ENCODE measurements around the gene CCM2.

CCM2 gene

DNA sequence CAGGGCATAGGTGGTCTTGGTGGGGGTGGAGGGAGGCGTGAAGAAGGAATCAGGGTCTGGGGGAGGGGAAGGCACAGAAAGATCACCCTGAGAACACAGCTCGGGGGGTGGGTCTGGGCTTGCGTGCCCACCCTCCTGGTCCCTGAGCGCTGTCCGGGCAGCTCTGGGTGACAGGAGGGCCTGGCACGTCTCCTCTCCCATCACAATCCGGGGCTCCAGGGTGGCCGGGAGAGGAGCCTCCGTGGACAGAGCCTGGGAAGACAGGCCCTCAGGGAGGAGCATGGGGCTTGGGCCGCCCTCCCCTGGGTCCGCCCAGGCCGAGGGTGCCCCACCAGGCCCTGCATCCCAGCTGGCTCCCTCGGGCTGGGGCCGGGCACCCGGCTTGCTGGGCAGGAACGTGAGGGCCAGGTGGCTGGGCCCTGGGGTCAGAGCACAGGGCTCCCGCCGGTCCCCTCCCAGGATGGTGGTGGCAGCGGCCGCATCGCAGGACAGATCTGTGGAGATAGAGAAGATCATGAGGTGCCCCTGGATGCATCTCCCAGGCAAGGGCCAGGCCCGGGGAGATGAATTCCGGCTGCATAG is 85.7 kb downstream of the CCM2 start:
- no peak for DNase-seq

DNA sequence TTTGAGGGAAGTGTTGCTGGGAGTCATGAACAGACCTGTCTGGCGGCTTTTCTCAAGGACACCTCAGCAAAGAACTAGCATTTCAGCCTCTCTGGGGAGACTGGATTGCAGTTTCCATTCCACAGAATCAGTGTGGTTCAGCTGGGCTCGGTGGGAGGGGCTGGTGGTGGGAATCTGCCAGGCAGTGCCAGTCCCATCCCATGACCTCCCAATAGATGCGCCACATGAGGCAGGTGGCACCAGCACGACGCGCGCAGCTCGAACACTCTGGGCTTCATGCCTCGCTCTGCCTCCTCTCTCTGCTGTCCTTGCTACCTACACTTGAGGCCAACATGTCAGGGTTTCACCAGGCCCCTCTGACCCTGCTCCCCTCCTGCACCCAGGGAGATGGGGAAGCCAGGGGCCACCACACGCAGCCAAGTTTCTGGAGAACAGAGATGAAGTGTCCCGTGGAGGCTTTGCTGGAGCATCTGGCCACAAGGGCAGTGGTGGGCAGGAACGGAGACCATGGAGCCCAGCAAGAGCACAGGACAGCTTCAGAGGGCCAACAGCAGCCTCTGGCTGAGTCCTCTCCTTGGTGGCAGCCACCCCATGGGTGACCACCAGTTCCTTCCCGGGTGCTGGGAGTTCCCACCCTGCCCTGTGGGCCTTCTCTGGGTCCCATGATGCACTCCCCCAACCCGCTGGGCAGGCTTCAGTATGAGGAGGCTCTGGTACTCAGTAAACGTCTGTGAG is 86.5 kb downstream of the CCM2 start:
- no peak for DNase-seq

DNA sequence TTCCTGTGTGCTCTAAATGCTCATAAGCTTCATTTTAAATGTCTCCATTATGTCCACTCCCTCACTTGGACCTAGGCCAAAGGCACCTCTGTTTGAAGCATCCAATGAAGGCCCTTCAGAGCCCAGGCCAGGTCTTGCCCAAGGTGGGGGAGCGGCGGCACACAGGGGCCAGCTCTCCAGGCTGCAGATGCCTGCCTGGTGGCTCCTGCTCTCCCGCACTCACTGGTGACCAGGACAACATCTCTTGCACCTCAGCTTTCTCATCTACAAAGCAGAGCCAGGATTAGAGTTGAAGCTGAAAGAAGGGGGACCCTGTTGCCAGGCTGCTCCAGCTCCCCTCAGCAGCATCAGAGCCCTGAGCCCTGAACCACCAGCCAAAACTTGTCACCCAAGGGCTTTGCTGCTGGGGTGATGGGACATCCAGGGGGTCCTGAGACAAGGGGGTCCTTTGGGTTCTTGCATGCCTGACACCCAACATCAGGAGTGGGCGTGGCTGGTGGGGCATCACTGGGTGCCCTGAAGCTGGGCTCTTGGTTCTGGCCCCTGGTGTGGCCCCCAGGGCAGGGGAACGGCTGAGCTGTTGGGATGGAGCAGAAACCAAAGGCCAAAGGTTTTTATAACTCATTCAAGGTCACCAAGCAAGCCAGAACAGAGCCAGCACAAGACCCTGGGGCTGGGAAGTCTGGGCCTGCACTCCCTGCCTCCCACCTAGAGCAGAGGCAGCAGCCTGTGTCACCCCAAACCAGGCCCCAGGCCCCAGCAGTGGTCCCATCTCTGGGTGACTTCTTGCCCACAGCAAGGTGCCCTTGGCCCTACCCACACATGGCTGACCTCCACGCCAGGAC is 87.5 kb downstream of the CCM2 start:
- DNase-seq, result no peak

DNA sequence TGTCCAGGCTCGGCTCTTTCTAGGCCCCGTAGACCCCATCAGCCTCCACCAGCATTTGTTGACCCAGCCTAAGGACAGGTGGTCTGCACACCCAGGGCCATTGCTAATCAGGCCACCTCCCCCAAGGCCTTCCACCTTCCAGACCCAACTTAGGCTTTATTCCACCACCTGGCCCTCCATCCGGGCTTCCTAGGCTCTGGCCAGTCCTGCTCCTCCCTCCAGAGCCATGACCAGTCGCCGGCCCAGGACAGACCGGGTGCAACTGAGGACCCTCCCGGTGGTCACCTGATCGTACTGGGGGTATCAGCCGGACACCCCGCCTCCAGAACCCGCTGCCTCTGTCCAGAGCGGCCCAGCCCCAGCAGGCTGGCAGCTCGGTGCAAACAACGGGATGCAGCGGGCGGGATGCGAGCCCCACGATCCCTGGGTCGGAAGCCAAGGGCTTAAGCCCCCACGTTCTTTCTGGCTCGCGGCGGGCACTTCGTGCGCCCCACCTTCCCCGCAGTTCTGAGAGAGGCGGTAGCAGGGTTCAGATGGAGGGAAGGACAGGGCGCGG is 88.2 kb downstream of the CCM2 start:
- DNase-seq, result no peak

DNA sequence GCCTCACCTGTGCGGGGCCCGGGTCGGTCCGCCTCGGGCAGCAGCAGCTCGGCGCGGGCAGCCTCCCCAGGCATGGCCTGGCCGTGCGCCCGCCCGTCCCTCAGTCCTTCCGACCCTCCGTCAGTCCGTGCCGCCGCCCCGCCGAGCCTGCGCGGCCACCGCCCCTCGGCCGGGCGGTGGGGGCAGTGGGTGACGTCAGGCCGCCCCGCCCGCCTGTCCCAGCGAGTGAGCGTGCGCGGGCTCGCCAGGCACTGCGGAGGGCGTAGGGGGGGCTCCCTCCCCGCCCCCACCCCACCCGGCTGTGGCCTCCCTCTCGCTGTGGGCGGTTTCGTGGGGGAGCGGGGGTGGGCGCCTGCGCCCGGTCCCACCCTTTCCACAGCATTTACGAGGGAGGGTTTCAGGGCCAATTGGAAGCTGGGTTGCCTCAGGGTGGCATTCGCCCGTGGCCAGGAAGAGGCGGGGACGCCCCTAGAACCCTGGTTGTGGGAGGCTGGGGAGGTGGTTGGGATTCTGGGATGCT is 88.9 kb downstream of the CCM2 start, which contains the start of gene NACAD:
TSS of gene NACAD (minus strand) at position 149 of the 520 bp plus-strand sequence. CDS start at position 74, 75 bp downstream.
- DNase-seq, result peak; percentile 66 to 69

DNA sequence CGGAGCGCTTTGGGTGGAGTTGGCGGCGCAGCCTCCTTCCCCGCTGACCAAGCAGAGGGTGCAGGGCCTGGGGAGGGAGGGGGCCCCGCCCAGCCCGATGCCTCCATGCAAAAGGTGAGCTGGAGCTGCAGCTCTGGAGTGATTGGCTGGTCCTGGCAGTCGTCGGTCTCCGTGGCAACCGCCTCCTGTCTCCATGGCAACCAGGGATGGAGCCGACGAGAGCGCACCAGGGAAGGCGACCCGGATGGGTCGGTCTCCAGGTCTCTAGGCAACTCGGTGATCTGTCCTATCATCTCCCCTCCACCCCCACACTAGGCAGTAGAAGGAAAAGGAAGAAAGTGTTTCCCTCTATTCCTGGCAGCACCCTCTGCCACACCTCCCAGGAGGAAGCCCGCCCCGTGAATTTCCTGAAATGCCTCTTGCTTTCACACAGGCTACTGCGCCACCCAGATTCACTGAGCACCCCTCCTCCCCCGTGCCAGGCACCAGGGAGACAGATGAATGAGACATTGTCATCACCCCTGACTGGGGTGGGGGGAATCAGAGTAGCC is 89.4 kb downstream of the CCM2 start:
- peak; percentile 87 to 88 for DNase-seq

DNA sequence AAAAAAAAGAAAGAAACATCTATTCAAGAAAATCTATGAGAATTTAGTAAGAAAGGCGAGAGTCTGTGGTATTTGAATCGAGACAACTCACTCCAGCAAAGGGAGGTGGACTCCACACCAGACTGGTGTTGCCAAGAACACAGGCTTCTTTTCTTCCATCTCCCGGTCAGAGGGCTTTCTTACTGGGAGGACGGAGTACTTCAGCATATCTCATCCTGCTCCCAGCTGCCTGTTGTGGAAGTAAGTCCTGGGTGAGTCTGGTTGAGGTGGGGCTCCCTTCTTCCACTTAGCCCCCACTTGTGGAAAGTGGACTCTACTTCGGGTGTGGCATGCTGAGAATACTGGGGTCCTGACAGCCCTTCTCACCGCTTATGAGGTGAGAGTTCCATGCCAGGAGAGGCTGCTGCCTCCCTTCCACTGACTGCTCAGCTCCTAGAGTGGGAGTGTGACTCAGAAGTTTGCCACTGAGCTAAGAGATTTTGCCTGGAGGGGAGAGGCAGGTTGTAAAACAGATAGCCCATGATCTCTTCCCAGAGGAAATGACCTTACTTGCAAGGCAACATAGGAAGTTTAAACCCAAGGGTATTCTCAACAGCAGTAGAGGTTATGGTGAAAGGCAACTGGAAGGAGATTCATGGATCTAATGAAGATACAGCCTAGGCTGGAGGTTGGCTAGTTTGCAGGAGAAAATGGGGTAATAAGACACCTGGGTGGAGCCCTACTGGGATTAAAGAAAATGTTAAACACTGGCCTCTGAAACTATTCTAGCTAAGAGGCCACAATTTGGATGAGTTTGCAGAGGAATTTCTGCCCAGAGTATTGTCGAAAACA is 92.3 kb downstream of the CCM2 start:
- no peak for DNase-seq

DNA sequence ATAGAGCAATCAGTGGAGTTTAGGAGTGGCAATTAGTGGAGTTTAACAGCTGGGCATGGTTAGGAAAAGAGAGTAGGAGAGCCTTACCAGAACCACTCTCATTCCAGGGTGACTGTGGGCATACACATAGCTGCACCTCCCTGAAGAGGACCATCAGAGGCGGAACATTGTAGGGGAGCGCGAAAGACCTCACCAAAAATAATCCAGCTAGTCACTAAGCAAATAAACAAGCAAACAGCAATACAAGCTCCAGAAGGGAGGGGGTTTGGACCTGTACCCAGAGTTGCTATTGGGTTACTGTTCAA is 92.9 kb downstream of the CCM2 start:
- no peak for DNase-seq

DNA sequence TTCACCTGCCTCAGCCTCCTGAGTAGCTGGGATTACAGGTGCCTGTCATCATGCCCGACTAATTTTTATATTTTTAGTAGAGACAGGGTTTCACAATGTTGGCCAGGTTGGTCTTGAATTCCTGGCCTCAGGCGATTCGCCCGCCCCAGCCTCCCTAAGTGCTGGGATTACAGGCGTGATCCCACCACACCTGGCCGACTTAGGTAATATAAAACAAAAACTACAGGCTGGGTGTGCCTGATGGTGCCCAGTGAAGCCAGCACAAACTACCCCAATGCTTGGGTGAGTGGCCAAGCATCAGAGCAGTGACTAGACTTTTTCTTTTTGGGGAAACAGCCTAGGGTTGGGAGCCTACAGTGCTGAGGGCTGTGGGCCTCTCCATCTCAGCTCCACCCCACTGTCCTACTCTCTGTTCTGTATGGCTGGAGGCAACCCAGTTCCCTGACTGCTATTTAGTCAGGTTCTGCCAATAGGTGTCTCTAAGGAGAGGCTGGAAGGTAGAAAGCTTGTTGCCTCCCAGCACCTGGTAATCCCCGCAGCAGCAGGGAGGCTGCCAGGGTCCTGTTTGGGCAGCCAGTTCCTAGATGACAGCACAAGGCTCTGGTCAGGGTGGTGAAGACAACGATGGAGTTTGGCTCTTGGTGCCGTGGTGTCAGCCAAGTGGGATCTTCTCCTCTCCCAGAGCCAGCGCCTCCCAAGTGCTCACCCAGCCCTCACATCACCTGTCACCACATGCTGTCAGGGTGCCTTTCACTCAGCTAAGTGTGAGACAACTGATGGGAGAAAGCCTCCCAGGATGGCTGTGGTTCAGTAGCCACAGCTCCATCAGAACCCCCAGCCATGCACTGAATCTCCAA is 99.2 kb downstream of the CCM2 start:
- no peak for DNase-seq

DNA sequence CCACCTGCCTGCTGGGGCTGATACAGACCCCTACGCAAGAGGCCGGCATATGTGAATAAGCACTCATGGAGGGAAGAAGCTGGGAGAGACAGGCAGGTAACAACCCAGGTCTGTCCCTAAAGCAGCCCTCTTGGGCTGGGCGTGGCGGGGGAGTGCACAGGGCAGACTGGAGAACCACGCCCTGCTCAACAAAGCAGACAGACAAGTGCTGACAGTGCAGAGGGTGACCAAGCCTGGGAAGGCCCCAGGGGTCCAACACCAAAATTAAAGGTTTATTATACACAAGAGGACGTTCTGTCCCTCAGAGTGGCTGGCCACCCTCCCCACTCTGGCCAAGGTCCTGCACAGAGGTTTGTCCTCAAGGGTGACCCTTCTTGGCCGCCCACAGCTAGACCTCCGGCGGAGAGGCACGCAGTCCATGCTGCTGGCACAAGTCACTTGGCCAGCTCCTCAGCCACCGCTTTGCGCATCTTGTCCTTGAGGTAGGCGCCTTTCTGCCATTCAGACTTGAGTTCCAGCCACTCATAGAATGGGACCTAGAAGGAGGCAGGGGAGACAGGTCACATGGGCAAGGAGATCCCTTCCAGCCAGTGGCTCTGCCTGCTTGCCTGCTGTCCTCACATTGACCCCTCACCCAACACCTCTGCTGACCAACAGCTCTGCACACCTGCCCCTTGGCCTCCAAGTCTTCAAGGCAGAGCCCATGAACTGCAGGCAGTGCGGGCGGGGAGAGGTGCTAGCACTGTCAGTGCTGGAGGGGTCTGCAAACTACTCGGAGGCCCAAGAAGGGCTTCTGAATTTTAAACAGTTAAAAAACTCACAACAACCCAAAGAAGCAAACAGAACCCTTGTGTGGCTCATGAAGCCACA is 100.1 kb downstream of the CCM2 start:
- DNase-seq, result no peak

DNA sequence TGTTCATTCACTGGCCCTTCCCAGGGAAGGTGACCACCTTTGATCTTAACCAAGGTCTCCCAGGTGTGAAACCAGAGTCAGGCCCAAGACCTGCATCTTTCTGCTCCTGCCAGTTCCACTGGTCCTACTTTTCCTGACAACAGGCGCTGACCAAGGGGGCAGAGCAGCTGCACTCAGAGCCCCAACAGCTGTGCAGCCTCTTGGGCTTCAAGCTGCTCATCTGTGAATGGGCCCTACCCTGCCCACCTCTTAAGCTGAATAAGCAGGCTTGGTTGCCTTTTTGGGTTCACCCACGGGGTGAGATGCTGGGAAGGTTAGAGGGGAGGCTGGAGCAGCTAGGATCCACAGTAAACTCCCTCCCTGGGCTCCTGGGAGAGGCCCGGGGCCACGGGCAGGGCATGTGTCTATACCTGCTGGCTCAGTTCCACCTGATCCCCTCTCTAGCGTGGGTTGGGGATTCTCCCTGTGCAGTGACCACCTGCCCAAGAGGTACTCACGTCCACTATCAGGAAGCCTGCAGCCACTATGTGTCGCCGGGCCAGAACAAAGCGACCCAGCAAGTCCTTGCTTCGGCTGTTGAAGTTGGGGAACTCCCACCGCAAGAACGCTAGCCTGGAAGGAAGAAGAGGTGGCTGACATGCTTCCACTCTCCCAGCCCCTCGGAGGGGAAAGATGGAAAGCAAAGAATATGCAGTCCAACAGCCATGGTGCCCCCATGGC is 100.9 kb downstream of the CCM2 start:
- DNase-seq, result no peak

DNA sequence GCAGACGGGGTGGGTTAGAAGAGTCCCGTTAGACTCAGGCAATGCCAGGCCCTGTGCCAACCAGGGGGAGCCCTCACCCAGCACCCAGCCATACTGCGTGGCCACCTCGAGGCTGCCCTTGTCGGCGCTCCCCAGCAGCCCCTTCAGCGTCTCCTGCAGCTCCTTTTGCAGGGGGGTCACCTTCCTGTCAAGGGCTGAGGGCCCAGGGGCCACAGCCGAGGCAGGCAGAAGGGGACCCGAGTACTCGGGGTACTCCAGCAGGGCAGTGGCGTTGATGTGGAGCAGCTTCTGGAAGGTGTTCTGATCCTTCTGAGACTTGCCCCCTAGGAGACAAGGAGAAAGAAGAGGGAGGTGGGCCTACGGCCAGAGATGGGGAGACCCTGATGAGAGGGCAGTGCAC is 101.7 kb downstream of the CCM2 start:
- no peak for DNase-seq

DNA sequence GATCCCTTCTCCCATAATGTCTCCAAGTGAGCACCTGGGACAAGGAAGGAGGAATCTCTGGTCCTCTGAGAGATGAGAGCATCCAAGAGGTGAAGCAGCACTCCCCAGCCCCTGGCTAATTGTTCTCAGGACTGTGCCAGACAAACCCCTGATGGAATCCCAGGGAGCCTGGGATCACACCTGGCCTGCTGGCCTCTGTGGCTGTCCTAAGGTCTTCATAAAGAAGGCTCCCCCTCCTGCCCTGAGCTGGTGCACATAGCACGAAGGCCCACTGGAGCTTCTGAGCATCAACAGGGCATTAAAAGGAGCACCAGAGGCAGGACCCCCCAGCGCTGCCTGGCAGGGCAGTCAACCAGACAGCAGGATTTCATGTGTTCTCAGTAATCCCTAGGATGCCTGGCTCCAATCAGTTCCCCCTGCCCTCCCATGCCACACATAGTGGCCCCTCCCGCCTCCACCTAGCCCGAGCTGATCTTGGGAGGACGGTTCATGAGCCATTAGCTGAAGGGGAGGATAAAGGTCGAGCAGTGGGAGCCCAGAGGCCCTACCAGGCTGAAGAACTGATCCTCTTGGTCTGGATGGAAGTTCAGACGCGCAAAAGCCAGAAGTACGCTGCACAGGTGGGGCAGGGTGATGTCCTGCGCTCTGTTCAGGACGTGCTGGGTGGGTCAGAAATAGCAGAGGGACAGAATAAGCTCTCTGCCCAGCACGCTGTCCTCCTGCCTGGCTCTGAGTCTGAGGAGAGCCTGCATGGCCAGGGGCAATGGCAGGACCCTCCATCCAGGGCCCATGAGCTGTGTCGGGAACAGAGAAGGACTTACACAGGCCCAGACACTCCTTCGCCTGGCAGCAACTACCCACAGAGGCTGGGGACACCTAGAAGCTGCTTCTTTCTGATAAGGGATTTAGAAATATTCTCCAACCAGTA is 103.0 kb downstream of the CCM2 start:
- no peak for DNase-seq

DNA sequence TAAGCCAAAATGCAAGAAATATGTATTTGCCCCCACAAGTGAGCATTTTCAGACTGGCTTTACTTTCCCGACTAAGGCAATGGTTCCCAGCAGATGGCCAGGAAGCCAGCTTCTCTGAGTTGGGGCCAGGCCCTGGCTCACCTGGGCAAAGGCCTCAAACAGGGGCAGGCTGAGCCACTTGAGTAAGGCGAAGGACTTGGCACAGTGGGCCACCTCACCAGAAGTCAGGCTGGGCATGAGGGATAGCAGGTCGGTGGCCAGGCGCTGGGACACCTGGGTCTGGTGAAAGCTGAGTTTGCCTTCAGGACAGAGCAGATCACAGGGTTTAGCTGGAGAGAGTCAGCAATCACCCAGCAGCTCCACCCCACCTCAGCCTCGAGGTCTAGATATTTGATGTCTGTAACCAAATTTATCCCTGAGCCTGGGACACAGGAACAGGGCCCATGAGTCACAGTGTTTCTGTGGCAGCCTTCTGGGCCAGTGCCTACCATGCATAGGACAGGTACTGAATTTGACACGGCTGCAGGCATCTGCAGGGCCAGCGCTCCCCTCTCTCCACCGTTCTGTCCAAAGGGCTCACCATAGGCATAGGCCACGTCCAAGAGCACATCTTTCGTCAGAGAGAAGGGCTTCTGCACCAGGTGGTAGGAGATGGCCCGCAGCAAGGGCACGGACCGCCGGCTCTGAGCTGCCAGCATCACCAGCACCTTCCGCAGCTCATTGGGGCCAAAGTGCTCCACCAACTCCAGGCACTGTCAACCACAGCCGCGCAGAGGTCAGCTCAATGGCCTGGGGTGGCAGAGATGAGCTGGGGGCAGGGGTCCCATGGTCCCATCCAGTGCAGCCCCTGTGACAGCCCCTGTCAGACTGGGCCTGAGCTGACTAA is 104.2 kb downstream of the CCM2 start:
- DNase-seq, result no peak

DNA sequence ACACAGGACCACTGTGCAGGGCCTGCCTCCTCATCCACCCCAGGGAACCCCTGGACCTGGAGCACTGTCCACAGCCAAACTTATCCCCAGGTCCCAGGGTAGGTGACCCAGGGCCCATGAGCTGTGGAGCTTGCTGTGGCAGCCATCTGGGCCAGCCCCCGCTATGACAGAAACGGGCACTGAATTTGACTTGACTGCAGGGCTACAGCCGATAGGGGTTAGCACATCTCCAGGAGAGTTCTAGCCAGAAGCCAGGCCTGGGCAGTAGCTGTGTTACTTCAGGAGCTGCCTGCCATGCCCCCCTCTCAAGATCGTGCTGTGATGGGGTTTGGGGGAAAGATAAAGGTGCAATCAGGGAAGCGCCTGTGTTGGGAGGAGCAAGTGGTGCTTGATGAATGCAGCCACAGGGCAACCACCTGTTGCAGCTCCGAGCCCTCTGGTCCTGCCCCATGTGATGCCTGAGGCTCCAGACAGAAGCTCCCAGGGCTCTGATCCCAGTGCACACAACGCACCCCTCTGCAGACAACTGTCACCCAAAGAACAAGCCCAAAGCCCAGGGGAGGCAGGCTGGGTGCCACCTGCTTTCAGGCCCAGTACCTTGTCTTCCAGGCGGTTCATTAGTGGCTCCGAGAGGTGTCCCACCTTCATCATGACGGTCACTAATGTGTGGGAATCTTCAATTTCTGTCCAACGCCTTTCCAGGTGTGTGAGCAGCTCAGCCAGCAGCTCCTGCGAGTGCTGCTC is 105.0 kb downstream of the CCM2 start:
- DNase-seq, result no peak

DNA sequence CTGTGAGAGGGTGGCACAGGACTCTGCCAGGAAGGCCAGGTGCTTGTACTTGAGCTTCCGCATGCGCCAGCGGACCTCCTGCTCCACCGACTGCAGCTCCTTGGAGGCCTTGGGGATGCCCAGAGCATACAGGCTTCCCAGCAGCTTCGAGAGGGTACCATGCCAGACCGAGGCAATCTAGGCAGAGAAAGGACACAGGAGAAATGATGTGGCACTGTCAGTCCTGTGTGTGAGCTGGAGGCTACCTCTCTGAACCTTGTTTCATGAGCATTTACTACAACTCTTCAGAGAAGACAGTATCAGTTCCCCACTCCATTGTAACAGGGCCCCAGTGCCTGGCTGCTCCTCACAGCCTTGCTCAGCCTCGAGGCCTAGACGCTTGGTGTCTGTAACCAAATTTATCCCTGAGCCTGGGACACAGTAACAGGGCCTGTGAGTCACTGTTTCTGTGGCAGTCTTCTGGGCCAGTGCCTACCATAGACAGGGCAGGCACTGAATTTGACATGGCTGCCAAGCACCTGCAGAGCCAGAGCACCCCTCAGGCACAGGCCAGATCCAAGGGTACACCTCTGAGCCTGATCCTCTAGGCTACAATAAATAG is 105.7 kb downstream of the CCM2 start:
- DNase-seq, result no peak

Measured in NCI-H2081 (cell line).